Measurements from ENCODE around the gene CYFIP1.
A peak's percentile ranks its signal among the peaks of the same experiment; 100 is the strongest.

The CYFIP1 gene

DNA sequence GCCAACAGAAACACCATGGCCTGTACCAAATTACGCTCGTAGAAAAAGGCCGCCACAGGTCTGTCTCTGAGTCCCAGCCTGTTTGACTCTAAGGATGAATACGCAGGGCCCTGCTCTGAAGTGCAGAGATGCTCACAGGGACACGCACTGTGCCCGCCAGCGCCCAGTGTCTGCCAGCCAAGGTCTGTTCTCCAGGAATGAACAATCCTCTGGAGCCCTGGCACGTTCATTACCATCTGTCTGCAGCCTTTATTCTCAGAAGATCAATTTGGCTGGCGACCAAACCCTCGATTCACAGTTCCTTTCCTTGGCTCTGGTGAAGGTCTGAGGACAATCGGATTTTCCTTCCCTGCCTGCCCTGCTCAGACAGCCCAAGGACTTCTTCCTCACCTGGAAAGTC is 75.4 kb downstream of the CYFIP1 start:
- Mint-ChIP-seq H3K27me3 (ENCODE audit: low read depth) (no peaks in the 10 kb centered on the region), H3K4me1 (ENCODE audit: low read depth) (no peaks in the 10 kb centered on the region), H3K9me3 (no peaks in the 10 kb centered on the region), H3K36me3 (ENCODE audit: low read depth) (peaks cover 15% of the 10 kb centered on the region), H3K4me3 (no peak overlapping the region), H3K27ac (no peak overlapping the region)

DNA sequence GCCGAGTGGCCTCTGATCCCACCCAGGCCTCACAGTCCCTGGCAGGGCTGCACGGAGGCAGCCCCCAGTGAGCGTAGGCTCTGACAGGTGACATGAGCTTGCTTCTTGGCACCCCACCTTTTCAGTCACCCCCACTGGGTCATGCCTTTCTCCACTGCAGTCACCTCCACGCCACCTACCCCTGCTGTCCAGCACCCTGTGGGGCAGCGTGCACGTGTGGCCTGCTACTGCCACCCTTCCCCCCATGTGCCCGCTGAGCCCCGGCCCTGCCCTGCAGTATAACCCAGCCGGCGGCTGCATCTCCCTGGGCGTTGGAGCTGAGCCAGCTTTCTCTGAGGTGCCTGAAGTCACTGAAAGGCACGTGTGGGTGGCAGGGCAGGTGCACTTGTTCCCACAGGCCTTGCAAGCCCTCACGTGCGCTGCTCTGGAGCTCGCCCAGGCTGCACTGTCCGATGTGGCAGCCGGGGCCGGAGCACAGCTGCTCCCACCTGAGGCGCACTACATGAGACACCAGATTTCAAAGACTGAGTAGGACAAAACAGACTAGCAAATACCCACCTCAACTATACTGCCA is 76.1 kb downstream of the CYFIP1 start:
- Mint-ChIP-seq H3K27ac (no peak overlapping the region), H3K9me3 (no peaks in the 10 kb centered on the region), H3K4me3 (no peak overlapping the region), H3K27me3 (ENCODE audit: low read depth) (no peaks in the 10 kb centered on the region), H3K36me3 (ENCODE audit: low read depth) (peaks cover 15% of the 10 kb centered on the region), H3K4me1 (ENCODE audit: low read depth) (peaks cover 1% of the 10 kb centered on the region)

DNA sequence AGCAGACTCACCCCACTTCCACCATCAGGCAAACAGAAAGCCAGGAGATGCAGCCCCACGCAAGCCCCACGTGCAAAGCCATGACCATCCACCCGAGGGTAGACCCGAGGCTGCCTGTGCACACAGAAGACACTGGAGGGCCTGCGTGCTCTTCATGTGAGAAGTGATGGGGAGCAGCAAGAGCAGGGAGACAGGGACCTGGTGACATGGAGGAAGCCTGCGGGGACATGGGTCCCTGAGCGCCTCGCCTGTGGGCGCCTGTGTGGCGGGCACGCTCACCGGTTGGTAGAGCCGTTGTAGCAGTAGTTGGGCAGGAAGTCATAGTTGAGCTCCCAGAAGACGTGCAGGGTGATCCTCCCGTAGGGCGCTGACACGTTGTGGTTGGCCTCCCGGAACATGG is 76.7 kb downstream of the CYFIP1 start:
- Mint-ChIP-seq H3K4me3 (no peak overlapping the region), H3K36me3 (ENCODE audit: low read depth) (peaks cover 14% of the 10 kb centered on the region)

DNA sequence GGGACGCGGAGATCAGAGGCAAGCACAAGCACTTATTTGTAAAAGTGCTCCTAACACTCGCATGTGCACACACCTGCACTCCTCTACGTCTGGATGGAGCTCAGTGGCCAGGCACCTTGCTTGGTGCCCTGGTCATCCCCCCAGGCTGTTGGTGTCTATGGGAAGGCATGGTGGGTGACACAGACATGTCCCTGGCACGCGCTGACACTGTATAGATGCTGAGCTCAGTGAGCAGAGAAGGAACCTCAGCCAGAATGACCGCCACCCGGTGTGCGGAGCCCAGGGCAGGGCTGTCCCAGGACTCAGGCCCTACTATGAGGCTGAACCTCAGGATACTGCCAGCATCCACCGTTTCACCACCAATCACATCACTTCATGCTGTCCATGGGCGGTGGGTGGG is 77.2 kb downstream of the CYFIP1 start:
- H3K36me3 Mint-ChIP-seq (ENCODE audit: low read depth), result peaks cover 13% of the 10 kb centered on the region
- no peaks in the 10 kb centered on the region for H3K9me3 Mint-ChIP-seq
- no peak overlapping the region for H3K27ac Mint-ChIP-seq
- no peaks in the 10 kb centered on the region for H3K27me3 Mint-ChIP-seq (ENCODE audit: low read depth)
- no peak overlapping the region for H3K4me3 Mint-ChIP-seq
- peaks cover 3% of the 10 kb centered on the region for H3K4me1 Mint-ChIP-seq (ENCODE audit: low read depth)

More for the DNA sequence above, 76.7 kb downstream of the CYFIP1 start:
- H3K9me3 Mint-ChIP-seq, result no peaks in the 10 kb centered on the region
- H3K27me3 Mint-ChIP-seq (ENCODE audit: low read depth), result no peaks in the 10 kb centered on the region
- H3K27ac Mint-ChIP-seq, result no peak overlapping the region
- peaks cover 3% of the 10 kb centered on the region for H3K4me1 Mint-ChIP-seq (ENCODE audit: low read depth)

DNA sequence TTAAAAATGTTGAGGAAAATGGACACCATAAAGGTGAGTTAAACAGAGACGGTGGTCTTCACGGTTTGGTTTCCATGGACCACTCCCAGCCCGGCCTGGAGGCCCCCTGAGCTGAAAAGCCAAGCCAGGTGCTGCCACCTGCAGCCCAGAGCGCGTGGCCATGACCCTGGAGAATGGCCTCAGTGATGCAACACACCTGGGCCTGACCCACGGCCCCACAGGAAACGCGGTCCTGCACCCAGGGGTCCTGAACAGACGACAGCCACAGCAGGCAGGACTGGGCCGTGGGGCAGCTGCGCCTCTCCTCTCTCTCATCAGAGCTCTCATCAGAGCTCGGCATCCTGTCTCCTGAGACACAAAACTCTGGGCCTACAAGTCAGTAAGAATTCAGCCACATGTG is 77.6 kb downstream of the CYFIP1 start:
- no peak overlapping the region for H3K27ac Mint-ChIP-seq
- H3K9me3 Mint-ChIP-seq, result no peaks in the 10 kb centered on the region
- no peaks in the 10 kb centered on the region for H3K27me3 Mint-ChIP-seq (ENCODE audit: low read depth)
- peaks cover 3% of the 10 kb centered on the region for H3K4me1 Mint-ChIP-seq (ENCODE audit: low read depth)
- H3K36me3 Mint-ChIP-seq (ENCODE audit: low read depth), result peaks cover 10% of the 10 kb centered on the region
- H3K4me3 Mint-ChIP-seq, result no peak overlapping the region

DNA sequence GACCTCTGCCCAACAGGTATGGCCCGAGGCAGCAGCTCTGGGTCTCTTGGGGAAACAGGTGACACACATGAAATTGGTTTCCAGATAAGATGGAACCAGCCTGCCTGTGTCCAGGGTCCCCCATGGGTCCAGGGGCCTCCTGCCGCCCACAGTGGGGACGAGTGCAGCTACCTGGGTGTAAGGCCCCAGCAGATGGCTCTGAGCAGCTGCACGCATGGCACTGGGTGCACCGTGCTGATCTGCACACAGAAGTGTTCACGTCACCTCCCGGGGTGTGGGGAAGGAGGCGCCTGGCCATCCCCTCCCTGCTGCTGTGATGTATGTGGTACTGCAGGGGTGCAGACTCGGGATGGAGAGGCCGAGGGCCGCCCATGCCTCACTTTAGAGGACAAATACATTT is 78.1 kb downstream of the CYFIP1 start:
- Mint-ChIP-seq H3K27ac (no peak overlapping the region), H3K4me1 (ENCODE audit: low read depth) (peaks cover 3% of the 10 kb centered on the region), H3K9me3 (no peaks in the 10 kb centered on the region), H3K4me3 (no peak overlapping the region), H3K36me3 (ENCODE audit: low read depth) (peaks cover 11% of the 10 kb centered on the region), H3K27me3 (ENCODE audit: low read depth) (no peaks in the 10 kb centered on the region)

DNA sequence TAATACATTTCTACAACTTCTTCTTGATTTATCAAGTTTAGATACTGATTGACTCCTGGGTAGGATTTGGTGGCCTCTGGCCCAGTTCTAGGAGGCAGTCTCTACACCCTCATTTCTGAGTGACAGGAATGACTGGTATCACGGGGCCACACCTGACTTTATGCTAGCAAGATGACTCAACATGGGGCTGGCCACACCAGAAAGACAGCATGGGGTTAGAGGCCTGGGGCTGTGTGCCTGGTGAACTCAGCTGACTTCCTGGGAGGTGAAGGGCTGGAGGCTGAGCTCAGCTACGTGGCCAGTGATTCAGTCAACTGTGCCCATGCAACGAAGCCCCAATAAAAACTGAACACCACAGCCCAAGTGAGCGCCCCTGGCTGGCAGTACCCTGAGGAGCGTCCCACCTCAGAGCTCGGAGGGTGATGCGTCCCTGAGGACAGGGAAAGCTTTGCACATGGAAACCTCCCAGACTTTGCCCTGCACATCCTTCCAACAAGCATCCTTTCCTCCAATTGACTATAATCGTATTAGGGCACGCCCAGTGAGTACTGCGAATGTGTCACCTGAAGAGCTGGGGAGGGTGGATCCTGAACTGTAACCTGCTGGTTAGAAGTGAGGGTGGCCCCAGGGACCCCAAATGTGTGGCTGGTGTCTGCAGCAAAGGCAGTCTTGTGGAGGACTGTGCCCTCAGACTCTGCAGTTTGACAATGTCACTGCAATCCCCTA is 84.5 kb downstream of the CYFIP1 start:
- Mint-ChIP-seq H3K9me3 (no peaks in the 10 kb centered on the region), H3K4me1 (ENCODE audit: low read depth) (peaks cover 10% of the 10 kb centered on the region), H3K27ac (peak overlapping the region; percentile 49), H3K4me3 (no peak overlapping the region), H3K27me3 (ENCODE audit: low read depth) (no peaks in the 10 kb centered on the region), H3K36me3 (ENCODE audit: low read depth) (peaks cover 11% of the 10 kb centered on the region)

DNA sequence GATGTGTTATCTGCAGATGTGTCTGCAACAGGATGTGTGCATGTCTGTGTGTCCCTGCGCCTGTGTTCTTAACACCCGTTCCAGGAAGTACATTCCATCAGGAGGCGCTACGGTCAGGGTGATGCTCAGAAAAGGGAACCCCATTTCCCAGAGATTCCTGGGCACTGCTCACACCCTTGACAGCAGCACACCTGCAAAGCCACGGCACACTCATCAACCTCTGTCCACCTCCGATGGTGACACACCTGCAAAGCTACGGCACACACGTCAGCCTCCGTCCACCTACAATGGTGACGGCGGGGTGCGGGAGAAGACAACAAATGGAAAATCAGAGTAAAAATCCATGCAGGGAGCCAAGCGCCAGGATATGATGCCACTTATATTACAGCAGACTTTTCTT is 86.3 kb downstream of the CYFIP1 start:
- H3K4me3 Mint-ChIP-seq, result no peak overlapping the region
- H3K27ac Mint-ChIP-seq, result no peak overlapping the region
- H3K4me1 Mint-ChIP-seq (ENCODE audit: low read depth), result peaks cover 7% of the 10 kb centered on the region
- H3K36me3 Mint-ChIP-seq (ENCODE audit: low read depth), result peaks cover 5% of the 10 kb centered on the region
- H3K27me3 Mint-ChIP-seq (ENCODE audit: low read depth), result no peaks in the 10 kb centered on the region
- H3K9me3 Mint-ChIP-seq, result no peaks in the 10 kb centered on the region

DNA sequence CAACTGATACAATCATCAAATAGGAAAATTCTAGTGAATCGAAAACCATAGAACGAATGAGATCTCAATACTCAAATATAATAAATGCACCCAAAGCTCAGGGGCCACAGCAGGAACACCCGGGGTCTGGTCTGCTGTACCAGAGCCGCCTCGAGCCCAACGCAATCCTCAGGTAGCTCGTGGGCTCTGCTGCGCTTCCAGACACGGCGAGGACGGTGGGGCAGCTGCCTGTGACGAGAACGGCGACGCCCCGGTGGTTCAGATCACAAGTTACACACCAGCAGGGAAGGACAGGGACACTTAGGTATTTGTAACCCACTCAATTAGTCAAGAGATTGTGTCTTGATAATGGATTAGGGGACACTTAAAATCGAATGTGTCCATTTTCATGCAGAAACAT is 87.1 kb downstream of the CYFIP1 start:
- no peak overlapping the region for H3K4me3 Mint-ChIP-seq
- H3K36me3 Mint-ChIP-seq (ENCODE audit: low read depth), result peaks cover 5% of the 10 kb centered on the region
- H3K4me1 Mint-ChIP-seq (ENCODE audit: low read depth), result peaks cover 7% of the 10 kb centered on the region
- H3K27me3 Mint-ChIP-seq (ENCODE audit: low read depth), result no peaks in the 10 kb centered on the region
- no peak overlapping the region for H3K27ac Mint-ChIP-seq
- no peaks in the 10 kb centered on the region for H3K9me3 Mint-ChIP-seq

DNA sequence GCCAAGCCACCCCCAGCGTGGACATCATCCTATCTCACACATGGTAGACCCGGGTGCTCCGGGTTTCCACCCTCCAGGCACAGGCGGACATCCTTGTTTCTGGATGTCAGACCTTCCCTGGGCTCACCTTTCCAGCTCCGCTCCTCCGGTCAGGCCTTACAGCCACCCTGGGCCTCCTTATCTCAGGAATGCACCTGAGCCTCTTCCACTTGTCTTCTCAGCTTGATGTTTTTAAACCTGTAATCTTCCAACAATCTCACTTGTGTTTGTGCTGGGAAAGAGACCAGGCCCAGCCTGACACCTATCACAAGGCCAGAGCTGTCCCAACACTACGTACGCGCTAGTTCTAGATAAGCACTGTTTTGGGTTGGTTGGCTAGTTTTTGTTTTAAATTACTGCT is 87.8 kb downstream of the CYFIP1 start:
- Mint-ChIP-seq H3K27me3 (ENCODE audit: low read depth) (no peaks in the 10 kb centered on the region), H3K27ac (no peak overlapping the region), H3K4me1 (ENCODE audit: low read depth) (peaks cover 7% of the 10 kb centered on the region), H3K36me3 (ENCODE audit: low read depth) (peaks cover 5% of the 10 kb centered on the region), H3K9me3 (no peaks in the 10 kb centered on the region), H3K4me3 (no peak overlapping the region)

DNA sequence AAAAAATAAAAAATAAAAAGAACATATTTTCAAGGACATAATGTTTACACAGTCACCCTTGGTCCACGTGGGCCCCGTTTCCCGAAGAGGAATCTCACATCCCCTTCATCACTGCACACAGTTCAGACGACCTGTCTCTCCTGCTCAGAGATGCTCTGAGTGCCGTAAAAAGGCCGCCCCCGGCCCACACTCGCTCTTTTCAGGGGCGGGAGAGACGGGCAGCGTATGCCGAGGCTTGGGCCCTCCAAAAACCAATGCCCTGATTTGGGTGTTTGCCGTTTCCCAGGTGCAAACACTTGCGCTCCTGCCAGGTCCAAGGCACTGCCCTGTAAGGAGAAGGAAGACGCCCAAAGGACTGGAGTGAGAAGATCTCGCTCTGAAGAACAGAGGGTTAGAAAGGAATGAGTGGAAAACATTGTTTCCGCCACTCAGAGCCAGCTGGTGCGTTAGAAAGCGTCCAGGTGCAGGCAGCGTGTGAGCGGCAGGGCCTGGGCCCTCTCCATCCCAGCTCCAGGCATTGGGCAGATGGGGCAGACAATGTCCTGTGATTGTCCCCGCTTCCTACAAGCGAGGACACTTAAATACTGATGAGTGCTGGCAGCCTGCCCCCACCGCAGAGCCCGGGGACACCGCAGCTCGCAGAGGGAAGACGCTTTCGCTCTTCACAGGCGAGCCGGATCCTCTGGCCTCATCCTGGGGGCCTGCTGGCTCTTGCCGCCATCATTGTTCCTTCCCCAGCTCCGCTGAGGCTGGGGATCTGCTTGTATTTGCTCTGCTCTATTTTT is 88.5 kb downstream of the CYFIP1 start:
- Mint-ChIP-seq H3K4me3 (no peak overlapping the region), H3K4me1 (ENCODE audit: low read depth) (peaks cover 7% of the 10 kb centered on the region), H3K9me3 (no peaks in the 10 kb centered on the region), H3K27me3 (ENCODE audit: low read depth) (no peaks in the 10 kb centered on the region), H3K36me3 (ENCODE audit: low read depth) (peaks cover 5% of the 10 kb centered on the region), H3K27ac (no peak overlapping the region)

DNA sequence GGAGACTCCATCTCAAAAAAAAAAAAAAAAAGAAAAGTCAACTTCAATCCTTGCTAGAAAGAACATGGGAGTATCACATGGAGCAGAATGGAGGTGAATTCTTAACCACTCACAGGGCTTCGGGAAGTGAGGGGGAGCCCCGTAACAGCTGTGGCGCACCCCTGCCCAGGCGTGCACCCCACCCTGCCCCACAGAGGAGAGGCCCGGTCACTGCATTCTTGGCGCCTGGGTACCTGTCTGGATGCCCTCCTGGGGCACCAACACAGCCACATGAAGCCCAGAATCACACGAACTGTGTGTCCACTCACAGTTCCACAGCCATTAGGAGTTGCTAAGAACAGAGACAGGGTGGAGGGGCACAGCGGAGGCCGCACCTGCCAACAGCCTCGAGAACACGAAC is 89.9 kb downstream of the CYFIP1 start:
- Mint-ChIP-seq H3K4me1 (ENCODE audit: low read depth) (peaks cover under 1% of the 10 kb centered on the region), H3K9me3 (no peaks in the 10 kb centered on the region), H3K36me3 (ENCODE audit: low read depth) (peaks cover 5% of the 10 kb centered on the region), H3K27ac (no peak overlapping the region), H3K4me3 (no peak overlapping the region), H3K27me3 (ENCODE audit: low read depth) (no peaks in the 10 kb centered on the region)

DNA sequence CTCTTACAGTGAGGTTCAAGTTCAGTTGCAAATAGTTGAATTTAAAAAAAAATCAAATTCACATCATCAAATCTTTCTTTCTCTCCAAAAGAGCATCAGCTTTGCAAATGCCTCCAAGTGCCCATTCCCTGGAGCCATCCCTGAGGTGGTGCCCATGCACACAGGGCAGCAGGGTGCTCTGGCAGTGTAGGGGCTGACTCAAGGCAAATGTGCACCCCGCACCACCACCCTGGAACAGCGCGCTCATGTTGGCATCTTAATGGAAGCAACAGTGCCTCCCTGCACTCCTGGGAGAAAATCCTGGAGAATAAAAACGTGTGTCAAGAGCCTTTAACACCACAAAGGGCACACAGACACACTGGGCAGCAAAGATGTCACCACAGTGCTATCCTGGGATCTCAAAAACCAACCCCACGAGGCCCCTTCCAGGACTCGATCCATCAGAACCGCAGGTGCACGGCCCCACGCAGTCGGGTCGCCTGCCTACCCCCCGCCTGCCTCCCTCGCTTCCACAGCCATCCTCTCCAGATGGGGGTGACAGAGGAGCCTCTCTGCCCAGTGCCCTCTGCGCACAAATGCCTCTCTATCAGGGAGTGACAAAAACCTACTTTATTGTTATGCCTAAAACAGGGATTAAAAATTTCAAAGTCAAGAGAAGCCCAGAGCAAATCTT is 90.9 kb downstream of the CYFIP1 start:
- H3K4me1 Mint-ChIP-seq (ENCODE audit: low read depth), result peaks cover 1% of the 10 kb centered on the region
- H3K27me3 Mint-ChIP-seq (ENCODE audit: low read depth), result no peaks in the 10 kb centered on the region
- H3K9me3 Mint-ChIP-seq, result no peaks in the 10 kb centered on the region
- H3K27ac Mint-ChIP-seq, result no peak overlapping the region
- peaks cover 5% of the 10 kb centered on the region for H3K36me3 Mint-ChIP-seq (ENCODE audit: low read depth)
- no peak overlapping the region for H3K4me3 Mint-ChIP-seq

DNA sequence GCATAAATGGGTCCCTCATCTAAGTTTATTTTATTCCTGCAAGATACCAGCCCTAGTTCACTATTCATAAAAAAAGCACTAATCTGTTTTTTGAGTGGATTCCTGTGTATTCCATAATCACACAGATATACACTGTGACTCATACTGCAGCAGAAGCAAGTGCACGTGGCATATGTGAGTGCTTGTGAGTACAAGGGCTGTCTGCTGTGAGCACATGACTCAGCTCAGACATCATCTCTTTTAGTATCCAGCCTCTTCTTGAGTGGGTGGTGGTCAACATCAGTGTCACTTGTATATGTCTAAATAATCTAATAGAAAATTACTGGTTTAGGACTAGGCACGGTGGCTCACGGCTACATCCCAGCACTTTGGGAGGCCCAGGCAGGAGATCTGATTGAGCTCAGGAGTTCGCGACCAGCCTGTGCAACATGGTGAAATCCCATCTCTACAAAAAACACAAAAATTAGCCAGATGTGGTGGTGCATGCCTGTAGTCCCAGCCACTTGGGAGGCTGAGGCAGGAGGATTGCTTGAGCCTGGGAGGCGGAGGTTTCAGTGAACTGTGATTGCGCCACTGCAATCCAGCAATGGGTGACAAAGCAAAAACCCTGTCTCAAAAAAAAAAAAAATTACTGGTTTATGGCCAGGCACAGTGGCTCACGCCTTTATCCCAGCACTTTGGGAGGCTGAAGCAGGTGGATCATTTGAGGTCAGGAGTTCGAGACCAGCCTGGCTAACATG is 91.9 kb downstream of the CYFIP1 start:
- Mint-ChIP-seq H3K9me3 (no peaks in the 10 kb centered on the region), H3K4me3 (no peak overlapping the region), H3K27me3 (ENCODE audit: low read depth) (no peaks in the 10 kb centered on the region), H3K4me1 (ENCODE audit: low read depth) (peaks cover 2% of the 10 kb centered on the region), H3K27ac (no peak overlapping the region), H3K36me3 (ENCODE audit: low read depth) (peaks cover 5% of the 10 kb centered on the region)
